Caco-2 (cell line): ENCODE measurements around the gene SPSB4. TPM values are rescaled to one million over a fixed set of nuclear protein-coding genes. Genes with fewer than 3 reads are reported as not detected.

Source experiments
- BruUV-seq: library from RNA; stranded (reverse); fragments of 400-500 nt; replicated peaks from 2 replicates; lab custom pipeline; 2021; lab: Mats Ljungman, UMichigan
- CTCF ChIA-PET: fragments of 300-600 bp; sonication (Branson Sonifier 250); formaldehyde crosslinking; loops from one replicate; lab custom pipeline; 2022; ENCODE audit warnings: antibody characterized with exemption; lab: Charles Lee
- POLR2A ChIA-PET: fragments of 300-600 bp; sonication (Branson Sonifier 250); formaldehyde crosslinking; loops from one replicate; lab custom pipeline; 2022; ENCODE audit warnings: antibody characterized with exemption; lab: Charles Lee
- DNase-seq, 2 experiments: peaks; one replicate each; pipeline versions ENCODE4 v3.0.0 to v3.0.0-alpha.2; 2020 to 2022
- H3K27me3 ChIP-seq: replicated peaks from 2 replicates; pipeline ENCODE4 v1.6.0; 2011; ENCODE audit warnings: low read length; ENCODE audit not compliant: control insufficient read depth, insufficient read depth
- H3K36me3 ChIP-seq: 2 replicates; pipeline ENCODE4 v1.5.1; 2011; ENCODE audit warnings: low read length; ENCODE audit not compliant: control insufficient read depth, insufficient read depth
- H3K4me1 ChIP-seq: fragments of 250-450 bp; sonication (Bioruptor Pico); 2 replicates; pipeline ENCODE4 v1.5.1; 2020; ENCODE audit warnings: mild to moderate bottlenecking
- H3K4me3 ChIP-seq: 2 replicates; pipeline ENCODE4 v1.5.1; 2011; ENCODE audit warnings: low read depth, mild to moderate bottlenecking, control low read depth, low read length
- H3K9me3 ChIP-seq: fragments of 250-450 bp; sonication (Bioruptor Pico); 2 replicates; pipeline ENCODE4 v1.5.1; 2020; ENCODE audit warnings: mild to moderate bottlenecking, moderate library complexity
- H3K27ac Mint-ChIP-seq: one replicate; pipeline ENCODE4 v1.8.0; 2022; ENCODE audit warnings: mixed read lengths; ENCODE audit not compliant: unreplicated experiment
- H3K27me3 Mint-ChIP-seq: one replicate; pipeline ENCODE4 v1.8.0; 2022; ENCODE audit warnings: mixed read lengths; ENCODE audit not compliant: insufficient read depth, unreplicated experiment
- H3K36me3 Mint-ChIP-seq: one replicate; pipeline ENCODE4 v1.8.0; 2022; ENCODE audit warnings: mild to moderate bottlenecking, mixed read lengths; ENCODE audit not compliant: insufficient read depth, unreplicated experiment
- H3K4me1 Mint-ChIP-seq: one replicate; pipeline ENCODE4 v1.8.0; 2022; ENCODE audit warnings: low read depth, mixed read lengths; ENCODE audit not compliant: unreplicated experiment
- H3K4me3 Mint-ChIP-seq: one replicate; pipeline ENCODE4 v1.8.0; 2022; ENCODE audit warnings: mild to moderate bottlenecking, moderate library complexity, mixed read lengths; ENCODE audit not compliant: unreplicated experiment
- H3K9me3 Mint-ChIP-seq: one replicate; pipeline ENCODE4 v1.8.0; 2022; ENCODE audit warnings: mixed read lengths; ENCODE audit not compliant: unreplicated experiment
- CTCF ChIP-seq, 2 experiments: fragments of 200-600 bp in 1 of 2; IDR thresholded peaks; 1 replicate in 1 of 2; 2 replicates in 1 of 2; pipeline versions ENCODE4 v1.5.1 to v1.8.0; 2011 to 2022; ENCODE audit warnings: antibody characterized with exemption in 1 of 2, control low read depth in 1 of 2, inconsistent platforms in 1 of 2, low read depth in 1 of 2, low read length in 1 of 2, mild to moderate bottlenecking in 1 of 2, moderate library complexity in 1 of 2; ENCODE audit not compliant: insufficient read depth in 1 of 2, severe bottlenecking in 1 of 2, unreplicated experiment in 1 of 2
- intact Hi-C: fragments of 100-400 bp; cut with micrococcal nuclease; formaldehyde crosslinking; loops from one replicate; pipeline ENCODE4 v1.10.0; 2022; ENCODE audit not compliant: unreplicated experiment
- total RNA-seq: library from RNA; stranded (reverse); gene quantifications from 2 replicates; pipeline ENCODE4 v1.2.3, GENCODE V29; 2022

Gene SPSB4
- total RNA-seq, 1 experiment from 2014 or later = not detected

GRCh38 chr3:141065841-141066805 is 15.0 kb downstream of the SPSB4 start:
- Histone ChIP-seq H3K27me3 (no peaks in the 10 kb centered on the region), H3K4me1 (no peaks in the 10 kb centered on the region), H3K4me3 (no peak overlapping the region), H3K9me3 (no peaks in the 10 kb centered on the region), H3K36me3 (no peaks in the 10 kb centered on the region)
- intact Hi-C loops = no loop called here
- H3K27ac Mint-ChIP-seq = no peak overlapping the region
- no peak overlapping the region for H3K4me3 Mint-ChIP-seq
- no peaks in the 10 kb centered on the region for H3K9me3 Mint-ChIP-seq
- H3K27me3 Mint-ChIP-seq = no peaks in the 10 kb centered on the region
- POLR2A ChIA-PET = no interaction called here
- H3K4me1 Mint-ChIP-seq = no peaks in the 10 kb centered on the region
- peak in 1 of 2 experiments; percentile 4 for DNase-seq
- no peaks in the 10 kb centered on the region for H3K36me3 Mint-ChIP-seq
- no peak for TF ChIP-seq CTCF (IDR thresholded peaks at IDR 0.05; ENCODE audit: insufficient read depth in 1 of 2, low read depth in 1 of 2, low read length in 1 of 2, severe bottlenecking in 1 of 2, unreplicated experiment in 1 of 2)
- CTCF ChIA-PET = no interaction called here
- BruUV-seq = no TSS peak

GRCh38 chr3:141067206-141067974 is 16.2 kb downstream of the SPSB4 start:
- no peak overlapping the region for H3K27ac Mint-ChIP-seq
- no peak overlapping the region for H3K4me3 Mint-ChIP-seq
- ChIA-PET POLR2A (no interaction called here), CTCF (no interaction called here)
- H3K36me3 Mint-ChIP-seq = no peaks in the 10 kb centered on the region
- H3K9me3 Mint-ChIP-seq = no peaks in the 10 kb centered on the region
- no peaks in the 10 kb centered on the region for H3K27me3 Mint-ChIP-seq
- DNase-seq = peak in 1 of 2 experiments; percentile 13
- intact Hi-C loops = no loop called here
- BruUV-seq = no TSS peak
- H3K36me3 ChIP-seq = no peaks in the 10 kb centered on the region
- H3K27me3 ChIP-seq = no peaks in the 10 kb centered on the region
- H3K4me3 ChIP-seq = no peak overlapping the region
- no peaks in the 10 kb centered on the region for H3K4me1 ChIP-seq
- no peak for TF ChIP-seq CTCF (IDR thresholded peaks at IDR 0.05; ENCODE audit: insufficient read depth in 1 of 2, low read depth in 1 of 2, low read length in 1 of 2, severe bottlenecking in 1 of 2, unreplicated experiment in 1 of 2)
- H3K4me1 Mint-ChIP-seq = no peaks in the 10 kb centered on the region
- no peaks in the 10 kb centered on the region for H3K9me3 ChIP-seq

GRCh38 chr3:141070229-141070628 is 19.1 kb downstream of the SPSB4 start:
- H3K36me3 Mint-ChIP-seq = no peaks in the 10 kb centered on the region

More at GRCh38 chr3:141070229-141070628, 19.1 kb downstream of the SPSB4 start:
- Mint-ChIP-seq H3K9me3 (no peaks in the 10 kb centered on the region), H3K27ac (no peak overlapping the region), H3K27me3 (no peaks in the 10 kb centered on the region), H3K4me3 (no peak overlapping the region), H3K4me1 (no peaks in the 10 kb centered on the region)
- TF ChIP-seq CTCF (IDR thresholded peaks at IDR 0.05; ENCODE audit: insufficient read depth in 1 of 2, low read depth in 1 of 2, low read length in 1 of 2, severe bottlenecking in 1 of 2, unreplicated experiment in 1 of 2) = no peak
- intact Hi-C loops = loop anchor here (5.0 kb wide), 1 partner anchor 58 kb away; no protein-coding TSS in a partner anchor
- no TSS peak for BruUV-seq
- Histone ChIP-seq H3K36me3 (no peaks in the 10 kb centered on the region), H3K4me3 (no peak overlapping the region), H3K9me3 (no peaks in the 10 kb centered on the region), H3K4me1 (no peaks in the 10 kb centered on the region), H3K27me3 (no peaks in the 10 kb centered on the region)
- CTCF ChIA-PET = interaction anchor here (0.9 kb wide), 1 partner anchor 36 kb away, joined by 3 read pairs; no protein-coding TSS in a partner anchor
- DNase-seq = no peak
- POLR2A ChIA-PET = no interaction called here
